GM10266 (cell line): ENCODE measurements around the gene BMPER.

Experiments used
- DNase-seq: peaks from one replicate; pipeline ENCODE4 v3.0.0; 2012; ENCODE audit errors: extremely low spot score
- CTCF ChIP-seq: IDR thresholded peaks from 2 replicates; pipeline ENCODE4 v1.5.1; 2012; ENCODE audit warnings: mild to moderate bottlenecking, low read depth; ENCODE audit not compliant: control insufficient read depth, insufficient read depth; ENCODE audit errors: missing control alignments

BMPER gene

DNA sequence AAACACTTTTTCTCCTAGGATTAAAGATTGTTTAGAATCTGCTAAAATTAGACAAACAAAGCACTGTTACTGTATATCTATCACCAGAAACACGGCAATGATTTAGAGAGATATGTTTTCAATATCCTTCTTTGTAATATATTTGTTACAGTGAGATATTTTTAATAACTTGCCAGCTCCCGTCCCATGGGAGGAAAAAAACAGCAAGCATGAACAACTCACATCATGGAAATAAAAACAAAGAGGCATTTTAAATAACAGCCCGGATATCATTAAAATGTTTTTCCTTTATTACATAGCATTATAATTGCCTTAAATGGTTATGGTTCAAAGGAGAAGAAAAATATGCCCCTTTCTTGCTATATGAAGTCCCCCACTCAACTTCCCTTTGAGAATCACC, 272.1 kb downstream of the BMPER start:
- DNase-seq, result no peak
- TF ChIP-seq CTCF, result no peak

DNA sequence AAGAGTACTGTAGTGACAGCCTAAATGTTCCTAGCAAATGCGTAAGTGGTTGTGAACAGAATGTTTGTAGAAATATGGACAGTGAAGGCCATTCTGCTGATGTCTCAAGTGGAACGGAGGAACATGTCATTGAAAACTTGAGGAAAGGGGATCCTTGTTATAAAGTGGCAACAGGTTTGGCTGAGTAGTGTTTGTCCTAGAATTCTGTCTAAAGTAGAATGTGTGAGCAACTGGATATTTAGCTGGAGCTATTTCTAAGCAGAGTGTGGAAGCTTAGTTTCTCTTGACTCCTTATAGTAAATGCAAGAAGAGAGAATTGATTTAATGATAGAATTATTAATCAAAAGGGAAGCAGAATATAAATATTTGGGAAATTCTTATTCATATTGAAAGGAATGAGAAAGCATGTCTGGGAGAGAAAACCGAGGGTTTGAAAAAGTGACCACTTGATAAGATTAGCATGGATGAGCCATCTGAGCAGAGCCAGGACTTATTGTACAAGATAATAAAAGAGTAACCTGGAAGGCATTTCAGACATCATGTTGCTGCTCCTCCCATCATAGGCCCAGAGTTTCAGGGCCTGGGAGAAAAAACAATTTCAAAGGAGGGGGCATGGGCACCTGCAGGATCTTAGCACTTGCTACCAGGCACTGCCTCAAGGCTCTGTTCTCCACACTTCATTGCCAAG, 276.1 kb downstream of the BMPER start:
- DNase-seq, result no peak
- no peak for TF ChIP-seq CTCF

- TF ChIP-seq CTCF, result no peak
- DNase-seq, result no peak
Measured at GRCh38 chr7:34184466-34184865, 279.1 kb downstream of the BMPER start.

GRCh38 chr7:34187798-34188307, 282.5 kb downstream of the BMPER start:
- TF ChIP-seq CTCF, result no peak
- DNase-seq, result no peak

- no peak for DNase-seq
- no peak for TF ChIP-seq CTCF
Measured at GRCh38 chr7:34189031-34189430, 283.7 kb downstream of the BMPER start.

GRCh38 chr7:34190299-34190698, 285.0 kb downstream of the BMPER start:
- no peak for DNase-seq
- no peak for TF ChIP-seq CTCF

DNA sequence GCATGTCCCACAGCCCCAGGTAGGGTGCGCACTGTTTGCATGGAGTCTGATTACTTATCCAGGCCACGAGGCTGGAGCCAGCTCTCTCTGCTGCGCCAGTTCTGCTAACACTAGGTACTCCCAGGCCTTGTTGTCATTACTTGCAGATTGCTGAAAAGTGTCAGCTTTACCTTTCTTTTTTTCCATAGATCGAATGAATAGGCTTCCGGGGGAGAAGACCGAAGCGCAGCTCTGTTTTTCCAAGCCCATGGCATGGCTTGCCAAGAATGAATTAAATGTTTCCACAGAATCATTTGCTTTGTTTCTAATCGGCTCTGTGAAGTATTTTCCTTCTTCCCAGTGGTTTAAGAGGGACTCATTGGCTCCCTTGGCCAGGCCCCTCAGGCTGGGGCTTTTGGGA, 285.8 kb downstream of the BMPER start:
- DNase-seq, result no peak
- no peak for TF ChIP-seq CTCF
